CD4-positive, alpha-beta T cell treated with Interleukin-15 for 1 hour (primary cell): Measurements from ENCODE around the gene SLC12A7.
A peak's percentile ranks its signal among the peaks of the same experiment; 100 is the strongest.

Experiments
- DNase-seq: peaks from one replicate; pipeline ENCODE4 v3.0.0-alpha.2; 2020

The SLC12A7 gene

GRCh38 chr5:1014781-1015221 is 97.1 kb downstream of the SLC12A7 start:
- DNase-seq = no peak

GRCh38 chr5:1014346-1014745 is 97.5 kb downstream of the SLC12A7 start:
- no peak for DNase-seq

- no peak for DNase-seq
Measured at GRCh38 chr5:1013948-1014301, 97.9 kb downstream of the SLC12A7 start.

DNA sequence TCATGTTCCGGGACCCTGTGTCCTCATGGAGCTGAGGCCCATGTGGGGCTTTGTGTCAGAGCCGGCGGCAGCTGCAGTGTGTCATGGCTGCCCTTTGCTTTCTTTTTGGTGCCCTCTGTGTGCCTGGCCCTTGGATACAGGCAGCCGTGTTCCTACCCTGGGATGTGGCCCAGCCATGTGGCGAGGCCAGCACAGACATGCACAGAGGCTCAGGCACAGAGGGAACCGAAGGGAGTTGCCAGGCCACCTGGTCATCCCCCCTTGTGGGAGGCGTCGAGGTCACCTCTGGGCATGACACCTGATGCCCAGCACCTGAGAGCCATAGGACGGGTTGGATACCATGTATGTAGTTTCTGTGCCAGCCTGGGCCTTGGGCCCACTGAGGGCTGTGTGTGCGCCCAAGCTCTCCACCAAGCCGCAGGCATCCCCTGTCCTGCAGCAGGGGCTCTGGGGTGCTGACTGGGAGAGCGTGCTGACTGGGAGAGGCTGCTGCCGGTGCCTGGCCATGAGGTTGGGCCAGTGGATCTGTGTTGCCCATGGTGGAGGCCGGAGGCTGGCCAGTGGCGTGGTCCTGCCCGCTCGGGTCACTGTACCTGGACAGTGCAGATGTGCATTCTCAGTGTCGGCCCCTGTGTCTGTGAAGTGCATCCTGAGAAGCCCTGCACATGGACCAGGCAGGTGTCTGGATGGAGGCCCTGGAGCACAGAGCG is 98.5 kb downstream of the SLC12A7 start:
- no peak for DNase-seq

- no peak for DNase-seq
Measured at GRCh38 chr5:1012900-1013237, 99.0 kb downstream of the SLC12A7 start.

- DNase-seq = no peak
Measured at GRCh38 chr5:1012313-1012841, 99.5 kb downstream of the SLC12A7 start.

DNA sequence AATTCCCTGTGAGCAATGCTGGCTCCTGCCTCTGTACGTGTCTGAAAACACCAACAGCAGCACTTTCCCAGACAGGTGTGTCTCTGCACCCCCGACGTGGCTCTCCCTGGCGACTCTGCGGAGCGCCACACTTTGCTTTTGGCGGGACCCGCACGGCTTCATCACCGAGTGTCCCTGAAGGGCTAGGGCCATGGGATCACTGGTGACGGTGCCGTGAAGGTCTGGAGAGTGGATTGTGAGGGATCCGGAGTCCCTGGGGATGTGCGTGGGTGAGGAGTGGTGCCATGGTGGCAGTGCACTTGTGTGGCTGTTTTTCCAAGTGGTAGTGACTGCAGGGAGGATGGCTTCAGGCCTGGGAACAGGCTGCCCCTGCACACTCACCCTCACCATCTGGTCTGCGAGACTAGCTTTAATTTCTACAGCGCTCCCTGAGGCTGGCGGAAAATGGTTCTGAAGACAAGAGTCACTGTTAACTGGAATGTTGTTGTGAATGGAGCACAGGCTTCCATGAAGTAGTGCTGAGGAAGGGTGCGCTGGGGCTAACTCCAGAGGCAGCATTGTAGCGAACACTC is 100.0 kb downstream of the SLC12A7 start:
- DNase-seq = peak; percentile 11

DNA sequence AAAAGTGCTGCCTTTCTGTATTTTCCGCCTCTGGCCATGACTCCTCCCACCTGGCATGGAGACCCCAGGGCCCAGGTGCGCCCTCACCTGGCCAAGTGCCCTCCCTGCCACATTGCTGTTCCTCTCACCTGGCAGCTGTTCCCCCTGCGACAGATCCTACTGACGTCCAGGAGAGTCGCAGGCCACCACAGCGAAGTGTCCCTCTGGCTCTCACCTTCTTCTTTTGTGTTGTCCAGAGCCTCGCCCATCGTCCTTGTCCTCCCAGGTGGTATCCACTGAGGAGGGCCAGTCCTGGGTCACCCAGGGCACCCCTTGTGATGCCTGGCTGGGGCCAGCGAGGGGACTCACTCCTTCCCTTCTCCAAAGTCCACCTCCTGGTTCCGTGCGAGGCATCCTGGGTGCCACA is 100.6 kb downstream of the SLC12A7 start:
- DNase-seq = peak; percentile 39

- peak; percentile 3 for DNase-seq
Measured at GRCh38 chr5:1010641-1011046, 101.2 kb downstream of the SLC12A7 start.

DNA sequence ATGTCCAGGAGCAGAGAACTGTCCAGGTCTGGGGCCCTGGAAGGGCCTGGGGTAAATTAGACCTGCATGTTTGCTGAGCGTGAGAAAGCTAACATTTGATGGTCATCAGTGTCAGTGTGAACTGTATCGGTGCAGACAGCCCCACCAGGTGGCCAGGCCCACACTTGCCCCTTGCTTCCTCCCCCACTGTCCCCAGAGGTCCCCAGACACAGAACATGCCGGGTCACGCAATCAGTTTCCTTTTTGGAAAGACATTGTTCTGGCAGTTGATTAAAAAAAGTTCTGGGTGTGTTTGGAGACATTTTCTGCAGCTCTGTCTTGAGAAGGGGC is 101.7 kb downstream of the SLC12A7 start:
- no peak for DNase-seq

- peak; percentile 4 for DNase-seq
Measured at GRCh38 chr5:1009359-1010180, 102.3 kb downstream of the SLC12A7 start.

DNA sequence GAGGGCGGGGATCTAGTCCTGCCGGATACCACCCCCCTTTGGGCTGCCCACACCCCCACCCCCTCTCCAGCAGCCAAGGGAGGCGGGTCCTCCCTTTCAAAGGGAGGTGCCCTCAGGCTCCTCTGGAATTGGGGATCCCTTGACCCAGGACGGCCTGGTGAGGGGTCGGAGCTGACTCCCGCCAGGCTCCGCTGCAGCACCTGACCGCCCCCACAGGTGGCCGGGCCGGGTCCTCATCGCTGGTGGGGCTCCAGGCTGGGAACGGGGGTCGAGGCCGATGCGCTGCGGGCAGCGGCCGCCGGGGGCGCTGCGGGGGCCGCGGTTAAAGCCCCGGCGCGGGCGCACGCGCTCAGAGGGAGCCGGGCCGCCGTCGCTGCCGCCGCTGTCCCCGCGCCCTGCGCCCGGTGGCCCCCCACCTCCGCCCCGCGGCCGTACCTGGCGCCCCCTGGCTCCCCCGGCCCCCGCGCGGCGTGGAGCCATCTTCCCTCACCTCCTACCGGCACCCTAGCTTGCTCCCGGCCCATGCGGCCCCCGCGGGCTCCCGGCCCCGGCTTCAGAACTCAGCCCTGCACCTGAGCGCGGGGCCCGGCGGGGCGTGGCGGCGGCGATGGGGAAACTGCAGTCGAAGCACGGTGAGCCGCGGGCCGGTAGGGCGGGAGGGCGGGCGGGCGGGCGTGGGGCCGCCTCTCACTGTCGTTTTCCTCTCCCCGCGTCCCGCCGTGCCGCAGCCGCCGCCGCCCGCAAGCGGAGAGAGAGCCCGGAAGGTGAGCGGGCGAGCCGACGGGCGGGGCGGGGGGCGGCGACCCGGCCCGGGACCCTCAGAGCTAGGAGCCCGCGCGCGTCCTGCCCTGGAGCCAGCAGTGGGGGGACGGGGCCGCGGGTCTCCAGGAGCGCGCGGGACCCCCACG is 103.2 kb downstream of the SLC12A7 start, which contains the start of gene NKD2:
Gene NKD2, plus strand, starts transcription at position 352 of the 908 bp plus-strand sequence. Its CDS starts 256 bp downstream, at position 608.
- DNase-seq = peak; percentile 16

- peak; percentile 13 for DNase-seq
Measured at GRCh38 chr5:1007681-1008450, 104.0 kb downstream of the SLC12A7 start.

DNA sequence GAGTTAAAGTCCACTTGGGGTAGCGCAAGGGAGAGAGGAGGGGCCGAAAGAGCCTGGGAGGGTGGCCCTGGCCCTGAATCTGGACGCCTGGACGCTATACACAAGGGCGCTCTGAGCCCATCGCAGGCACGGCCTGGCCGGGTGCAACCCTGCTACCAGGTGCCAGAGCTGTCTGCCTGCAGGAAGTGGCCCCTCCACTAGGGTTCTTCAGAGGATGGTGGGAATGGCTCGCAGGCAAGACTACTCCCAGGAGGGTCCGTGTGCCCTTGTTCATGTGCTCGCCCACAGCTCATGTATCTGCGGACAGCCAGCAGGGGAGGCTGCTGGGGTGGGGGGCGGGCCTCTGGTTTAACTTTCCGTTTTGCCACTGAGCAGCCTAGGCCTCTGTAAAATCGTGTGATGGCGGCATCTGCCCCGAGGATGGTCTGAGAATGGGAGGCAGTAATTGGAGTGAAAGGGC is 104.6 kb downstream of the SLC12A7 start:
- DNase-seq = peak; percentile 7

GRCh38 chr5:1006656-1007071 is 105.2 kb downstream of the SLC12A7 start:
- DNase-seq = peak; percentile 9

GRCh38 chr5:1005904-1006655 is 105.8 kb downstream of the SLC12A7 start:
- peak; percentile 9 for DNase-seq

- DNase-seq = peak; percentile 11
Measured at GRCh38 chr5:1005249-1005851, 106.5 kb downstream of the SLC12A7 start.

- DNase-seq = peak; percentile 40
Measured at GRCh38 chr5:1004461-1005248, 107.2 kb downstream of the SLC12A7 start.

DNA sequence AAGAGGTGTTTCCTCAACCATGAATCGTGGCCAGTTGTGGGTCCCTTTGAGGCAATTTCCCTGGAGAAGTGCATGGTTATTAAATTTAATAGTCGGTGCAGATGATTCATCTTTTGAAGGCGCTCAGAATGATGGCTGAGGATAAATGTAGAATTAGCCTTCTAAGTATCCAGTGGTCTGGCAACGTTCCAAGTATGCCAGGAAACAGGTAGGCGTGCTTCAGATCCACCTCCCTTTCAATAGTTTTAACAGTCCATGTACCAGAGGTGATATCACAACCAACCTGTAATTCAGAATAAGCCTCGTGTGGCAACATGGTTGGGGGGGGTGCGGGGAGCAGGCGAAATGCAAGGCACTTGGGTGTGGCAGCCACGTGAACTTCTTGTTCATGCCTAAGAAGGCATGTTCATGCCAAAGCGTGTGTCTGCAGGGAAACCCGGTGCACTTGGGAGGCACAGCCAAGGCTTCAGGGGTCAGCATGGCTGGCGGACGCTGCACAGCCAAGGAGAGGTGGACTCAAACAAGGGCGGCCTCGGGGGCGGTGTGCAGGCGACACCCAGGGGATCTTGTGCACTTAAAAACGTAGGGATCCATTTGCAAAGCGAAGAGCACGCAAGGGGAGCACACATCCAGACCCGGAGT is 108.4 kb downstream of the SLC12A7 start:
- DNase-seq = peak; percentile 15
